ENCODE measurements around the gene LMAN2. TPM values are rescaled to one million over a fixed set of nuclear protein-coding genes. Genes with fewer than 3 reads are reported as not detected.

The LMAN2 gene
- total RNA-seq, 6 donors from 2014 or later, result 134 to 263 (median 177) TPM

DNA sequence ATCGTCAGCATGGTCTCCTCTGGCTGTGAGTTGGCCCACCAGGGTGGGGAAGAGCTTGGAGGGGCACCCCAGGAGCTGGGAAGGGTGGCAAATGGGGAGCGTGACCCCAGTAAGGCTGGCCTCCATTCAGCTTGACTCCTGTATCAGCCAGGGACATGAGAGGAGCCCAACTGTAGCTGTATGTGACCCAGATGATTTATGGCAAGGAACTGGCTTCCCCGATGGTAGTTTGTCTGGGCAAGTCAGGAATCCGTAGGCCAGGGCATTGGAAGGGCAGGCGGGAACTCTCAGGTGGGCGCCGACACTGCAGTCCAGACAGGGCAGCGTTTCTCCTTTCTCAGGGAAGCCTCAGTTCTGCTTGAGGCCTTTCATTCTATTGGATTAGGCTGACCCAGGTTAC is 35.1 kb upstream of the LMAN2 start:
- Histone ChIP-seq H3K9me3 (no peaks in the 10 kb centered on the region), H3K36me3 (no peaks in the 10 kb centered on the region), H3K4me1 (peaks cover 15 to 24% (median 22%) of the 10 kb centered on the region in 4 donors), H3K27ac (no peak overlapping the region), H3K27me3 (no peaks in the 10 kb centered on the region), H3K4me3 (no peak overlapping the region)
- no peak for TF ChIP-seq EP300 (IDR thresholded peaks at IDR 0.05)
- TF ChIP-seq POLR2AphosphoS5 (IDR thresholded peaks at IDR 0.05), result no peak
- no peak for TF ChIP-seq POLR2A (IDR thresholded peaks at IDR 0.05)
- TF ChIP-seq, protein P1, sequence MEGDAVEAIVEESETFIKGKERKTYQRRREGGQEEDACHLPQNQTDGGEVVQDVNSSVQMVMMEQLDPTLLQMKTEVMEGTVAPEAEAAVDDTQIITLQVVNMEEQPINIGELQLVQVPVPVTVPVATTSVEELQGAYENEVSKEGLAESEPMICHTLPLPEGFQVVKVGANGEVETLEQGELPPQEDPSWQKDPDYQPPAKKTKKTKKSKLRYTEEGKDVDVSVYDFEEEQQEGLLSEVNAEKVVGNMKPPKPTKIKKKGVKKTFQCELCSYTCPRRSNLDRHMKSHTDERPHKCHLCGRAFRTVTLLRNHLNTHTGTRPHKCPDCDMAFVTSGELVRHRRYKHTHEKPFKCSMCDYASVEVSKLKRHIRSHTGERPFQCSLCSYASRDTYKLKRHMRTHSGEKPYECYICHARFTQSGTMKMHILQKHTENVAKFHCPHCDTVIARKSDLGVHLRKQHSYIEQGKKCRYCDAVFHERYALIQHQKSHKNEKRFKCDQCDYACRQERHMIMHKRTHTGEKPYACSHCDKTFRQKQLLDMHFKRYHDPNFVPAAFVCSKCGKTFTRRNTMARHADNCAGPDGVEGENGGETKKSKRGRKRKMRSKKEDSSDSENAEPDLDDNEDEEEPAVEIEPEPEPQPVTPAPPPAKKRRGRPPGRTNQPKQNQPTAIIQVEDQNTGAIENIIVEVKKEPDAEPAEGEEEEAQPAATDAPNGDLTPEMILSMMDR (IDR thresholded peaks at IDR 0.05), result no peak
- WGBS, 2 donors, result 86 to 89% methylated on average over 8 of the region's 8 CpGs
- DNase-seq (no peak), ATAC-seq (ENCODE audit: low FRiP score in 2 of 2) (no peak)

DNA sequence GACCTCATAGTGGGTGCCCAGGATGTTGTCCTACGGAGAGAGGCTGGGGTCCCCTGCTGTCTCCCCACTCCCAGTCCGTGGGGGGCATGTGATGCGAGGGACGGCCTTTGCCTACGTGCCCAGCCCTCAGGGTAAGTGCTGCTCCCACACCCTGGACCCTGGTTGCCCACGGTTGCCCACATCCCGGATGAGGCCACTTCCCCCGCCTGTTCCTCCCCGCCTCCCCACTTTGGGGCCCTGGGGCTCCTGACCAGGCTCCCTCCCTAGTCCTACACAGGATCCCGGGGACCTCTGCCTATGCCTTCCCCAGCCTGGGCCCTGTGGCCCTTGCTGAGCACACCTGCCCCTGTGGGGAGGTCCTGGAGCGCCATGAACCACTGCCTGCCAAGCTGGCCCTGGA is 34.3 kb upstream of the LMAN2 start:
- WGBS, 2 donors, result 59 to 66% methylated on average over 8 to 11 of the region's 11 CpGs
- Histone ChIP-seq H3K9me3 (no peaks in the 10 kb centered on the region), H3K4me1 (peaks cover 15 to 22% (median 21%) of the 10 kb centered on the region in 4 donors), H3K27ac (no peak overlapping the region), H3K4me3 (no peak overlapping the region), H3K27me3 (no peaks in the 10 kb centered on the region), H3K36me3 (no peaks in the 10 kb centered on the region)
- ATAC-seq (ENCODE audit: low FRiP score in 2 of 2) (no peak), DNase-seq (peak in 1 of 2 donors; percentile 52)
- TF ChIP-seq, protein P1 (IDR thresholded peaks at IDR 0.05), result no peak
- TF ChIP-seq POLR2A (IDR thresholded peaks at IDR 0.05) (no peak), EP300 (IDR thresholded peaks at IDR 0.05) (no peak), POLR2AphosphoS5 (IDR thresholded peaks at IDR 0.05) (no peak)

DNA sequence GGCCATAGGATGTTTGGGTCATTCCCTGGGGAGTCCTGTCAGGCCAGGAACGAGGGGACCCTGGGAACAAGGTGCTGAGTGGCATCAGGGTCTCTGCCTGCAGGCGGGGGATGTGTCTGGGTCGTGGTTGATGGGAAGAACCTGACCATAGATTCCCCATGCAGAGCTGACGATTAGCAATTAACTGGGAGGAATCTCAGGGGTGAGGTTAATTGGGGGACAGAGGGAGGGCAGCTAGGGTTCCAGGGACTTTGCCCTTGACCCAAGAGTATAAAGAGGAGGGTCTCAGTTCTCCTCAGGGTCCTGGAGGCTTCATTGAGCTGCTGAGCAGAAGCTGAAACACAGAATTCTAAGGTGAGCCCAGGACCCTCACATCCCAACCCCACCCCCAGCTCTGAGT is 32.7 kb upstream of the LMAN2 start, which contains the start of gene SLC34A1:
TSS of gene SLC34A1 (plus strand) at position 301 of the 400 bp plus-strand sequence. CDS start 1,308 bp downstream, outside the sequence.
- Histone ChIP-seq H3K27ac (no peak within 1 kb of the TSS), H3K27me3 (no peaks in the 10 kb centered on the region), H3K4me3 (no peak within 1 kb of the TSS), H3K9me3 (no peaks in the 10 kb centered on the region), H3K36me3 (no peaks in the 10 kb centered on the region), H3K4me1 (peaks cover 3 to 7% (median 5%) of the 10 kb centered on the region in 4 donors)
- no peak for TF ChIP-seq EP300 (IDR thresholded peaks at IDR 0.05)
- no peak for TF ChIP-seq POLR2AphosphoS5 (IDR thresholded peaks at IDR 0.05)
- TF ChIP-seq, protein P1 (IDR thresholded peaks at IDR 0.05), result no peak
- no peak for TF ChIP-seq POLR2A (IDR thresholded peaks at IDR 0.05)
- DNase-seq, result no peak
- no peak for ATAC-seq (ENCODE audit: low FRiP score in 2 of 2)
- WGBS, 2 donors, result 67 to 75% methylated on average over 3 to 4 of the region's 4 CpGs

DNA sequence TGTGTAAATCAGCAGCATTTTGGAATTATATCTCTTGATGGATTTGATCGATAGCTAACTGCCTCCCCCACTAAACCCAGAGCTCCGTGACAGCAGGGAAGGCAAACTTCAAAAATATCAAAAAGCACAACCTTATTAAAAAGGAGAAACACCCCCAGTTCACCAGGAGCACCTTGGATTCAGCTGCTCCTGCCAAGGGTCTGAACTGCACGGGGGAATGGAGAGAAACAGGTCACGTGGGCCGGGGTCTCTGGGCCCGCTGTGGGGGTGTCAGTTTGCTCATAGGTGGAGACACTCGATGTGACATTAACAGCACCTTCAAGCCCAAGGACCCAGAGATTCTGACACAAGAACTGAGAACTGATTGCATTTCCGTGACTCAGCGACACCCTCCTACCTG is 31.7 kb upstream of the LMAN2 start:
- Histone ChIP-seq H3K36me3 (no peaks in the 10 kb centered on the region), H3K9me3 (no peaks in the 10 kb centered on the region), H3K4me3 (no peak overlapping the region), H3K27ac (no peak overlapping the region), H3K27me3 (no peaks in the 10 kb centered on the region), H3K4me1 (no peaks in the 10 kb centered on the region)
- TF ChIP-seq, protein P1 (IDR thresholded peaks at IDR 0.05), result no peak
- TF ChIP-seq POLR2A (IDR thresholded peaks at IDR 0.05) (no peak), POLR2AphosphoS5 (IDR thresholded peaks at IDR 0.05) (no peak), EP300 (IDR thresholded peaks at IDR 0.05) (no peak)
- no peak for ATAC-seq (ENCODE audit: low FRiP score in 2 of 2)
- no peak for DNase-seq
- WGBS, 2 donors, result 87 to 93% methylated on average over 9 of the region's 9 CpGs

DNA sequence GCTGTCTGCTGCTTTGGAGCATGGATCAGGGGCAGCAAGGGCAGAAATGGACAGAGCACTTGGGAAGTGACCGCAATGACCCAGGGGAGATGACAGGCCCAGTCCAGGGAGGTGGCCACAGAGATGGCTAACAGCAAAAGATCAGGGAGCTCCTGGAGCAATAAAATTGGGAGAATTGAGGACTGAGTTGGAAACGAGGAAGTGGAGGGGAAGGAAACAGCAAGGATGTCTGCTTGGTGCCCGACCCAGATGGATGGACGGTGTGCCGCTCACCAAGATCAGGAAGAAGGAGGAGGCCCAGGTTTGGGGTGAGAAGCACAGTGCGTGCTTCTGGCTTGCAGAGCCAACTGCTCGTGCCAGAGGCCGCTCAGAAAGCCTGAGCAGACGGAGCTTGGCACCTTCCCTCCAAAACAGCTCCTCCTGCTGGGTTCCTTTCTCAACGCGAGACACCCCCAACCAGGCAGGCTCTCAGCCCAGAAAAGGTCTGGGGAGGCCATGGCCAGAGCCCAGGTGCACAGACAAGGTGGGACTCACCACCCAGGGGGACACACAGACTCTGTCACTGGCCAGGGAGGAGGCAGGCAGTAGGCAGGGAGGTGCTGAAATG is 31.1 kb upstream of the LMAN2 start:
- H3K27me3 ChIP-seq, result no peaks in the 10 kb centered on the region
- H3K4me1 ChIP-seq, result no peaks in the 10 kb centered on the region
- WGBS, 2 donors, result 36 to 43% methylated on average over 10 to 11 of the region's 11 CpGs
- H3K27ac ChIP-seq, result no peak overlapping the region
- ATAC-seq (ENCODE audit: low FRiP score in 2 of 2) (no peak), DNase-seq (no peak)
- H3K36me3 ChIP-seq, result no peaks in the 10 kb centered on the region
- TF ChIP-seq EP300 (IDR thresholded peaks at IDR 0.05) (no peak), POLR2AphosphoS5 (IDR thresholded peaks at IDR 0.05) (no peak), POLR2A (IDR thresholded peaks at IDR 0.05) (no peak)
- TF ChIP-seq, protein P1 (IDR thresholded peaks at IDR 0.05), result no peak
- no peaks in the 10 kb centered on the region for H3K9me3 ChIP-seq
- no peak overlapping the region for H3K4me3 ChIP-seq
